ENCODE data around the gene PLCB4. TPM values are rescaled to one million over a fixed set of nuclear protein-coding genes. Genes with fewer than 3 reads are reported as not detected.

PLCB4 gene
- total RNA-seq, 1 donor from 2014 or later = 20.5 TPM

GRCh38 chr20:9156529-9157280, 87.8 kb downstream of the PLCB4 start:
- intact Hi-C loops (cut with DNase I) = no loop called here
- no peak for DNase-seq (ENCODE audit: low spot score)

- no peak for DNase-seq (ENCODE audit: low spot score)
- intact Hi-C loops (cut with DNase I) = loop anchor here (5.0 kb wide), 1 partner anchor 48 kb away; no protein-coding TSS in a partner anchor
Measured at GRCh38 chr20:9160331-9160730, 91.4 kb downstream of the PLCB4 start.

GRCh38 chr20:9160757-9161156, 91.9 kb downstream of the PLCB4 start:
- intact Hi-C loops (cut with DNase I) = loop anchor here (5.0 kb wide), 1 partner anchor 48 kb away; no protein-coding TSS in a partner anchor
- DNase-seq (ENCODE audit: low spot score) = no peak

GRCh38 chr20:9161311-9161710, 92.4 kb downstream of the PLCB4 start:
- DNase-seq (ENCODE audit: low spot score) = no peak
- intact Hi-C loops (cut with DNase I) = loop anchor here (5.0 kb wide), 1 partner anchor 49 kb away; no protein-coding TSS in a partner anchor

- DNase-seq (ENCODE audit: low spot score) = no peak
- intact Hi-C loops (cut with DNase I) = loop anchor here (5.0 kb wide), 1 partner anchor 51 kb away; no protein-coding TSS in a partner anchor
Measured at GRCh38 chr20:9163251-9163650, 94.4 kb downstream of the PLCB4 start.

- DNase-seq (ENCODE audit: low spot score) = no peak
- intact Hi-C loops (cut with DNase I) = loop anchor here (5.0 kb wide), 1 partner anchor 52 kb away; no protein-coding TSS in a partner anchor
Measured at GRCh38 chr20:9163995-9164394, 95.1 kb downstream of the PLCB4 start.

- intact Hi-C loops (cut with DNase I) = loop anchor here (5.0 kb wide), 1 partner anchor 98 kb away; the partner anchor contains the start of gene PLCB4
- no peak for DNase-seq (ENCODE audit: low spot score)
Measured at GRCh38 chr20:9165261-9165660, 96.4 kb downstream of the PLCB4 start.

- intact Hi-C loops (cut with DNase I) = loop anchor here (5.0 kb wide), 1 partner anchor 99 kb away; the partner anchor contains the start of gene PLCB4
- DNase-seq (ENCODE audit: low spot score) = no peak
Measured at GRCh38 chr20:9166153-9166780, 97.4 kb downstream of the PLCB4 start.

GRCh38 chr20:9169409-9169808, 100.5 kb downstream of the PLCB4 start:
- no peak for DNase-seq (ENCODE audit: low spot score)
- intact Hi-C loops (cut with DNase I) = loop anchor here (5.0 kb wide), 1 partner anchor 102 kb away; the partner anchor contains the start of gene PLCB4

- intact Hi-C loops (cut with DNase I) = loop anchor here (5.0 to 10.0 kb wide), 2 partner anchors 321 to 378 kb away; no protein-coding TSS in a partner anchor
- DNase-seq (ENCODE audit: low spot score) = no peak
Measured at GRCh38 chr20:9172851-9173250, 104.0 kb downstream of the PLCB4 start.

GRCh38 chr20:9177278-9177677, 108.4 kb downstream of the PLCB4 start:
- DNase-seq (ENCODE audit: low spot score) = no peak
- intact Hi-C loops (cut with DNase I) = loop anchor here (10.0 kb wide), 1 partner anchor 382 kb away; no protein-coding TSS in a partner anchor

GRCh38 chr20:9179193-9179802, 110.4 kb downstream of the PLCB4 start:
- intact Hi-C loops (cut with DNase I) = loop anchor here (10.0 kb wide), 1 partner anchor 384 kb away; no protein-coding TSS in a partner anchor
- no peak for DNase-seq (ENCODE audit: low spot score)

- intact Hi-C loops (cut with DNase I) = loop anchor here (10.0 kb wide), 1 partner anchor 385 kb away; no protein-coding TSS in a partner anchor
- DNase-seq (ENCODE audit: low spot score) = no peak
Measured at GRCh38 chr20:9179867-9180266, 111.0 kb downstream of the PLCB4 start.

GRCh38 chr20:9180481-9181257, 111.8 kb downstream of the PLCB4 start:
- intact Hi-C loops (cut with DNase I) = no loop called here
- DNase-seq (ENCODE audit: low spot score) = no peak

GRCh38 chr20:9185511-9185910, 116.6 kb downstream of the PLCB4 start:
- intact Hi-C loops (cut with DNase I) = no loop called here
- DNase-seq (ENCODE audit: low spot score) = no peak

GRCh38 chr20:9186396-9186795, 117.5 kb downstream of the PLCB4 start:
- DNase-seq (ENCODE audit: low spot score) = no peak
- intact Hi-C loops (cut with DNase I) = no loop called here

GRCh38 chr20:9195031-9195430, 126.1 kb downstream of the PLCB4 start:
- intact Hi-C loops (cut with DNase I) = no loop called here
- DNase-seq (ENCODE audit: low spot score) = no peak

- intact Hi-C loops (cut with DNase I) = no loop called here
Measured at GRCh38 chr20:9196110-9196509, 127.2 kb downstream of the PLCB4 start.

GRCh38 chr20:9198460-9198859, 129.6 kb downstream of the PLCB4 start:
- intact Hi-C loops (cut with DNase I) = no loop called here
- no peak for DNase-seq (ENCODE audit: low spot score)

More at GRCh38 chr20:9196110-9196509, 127.2 kb downstream of the PLCB4 start:
- DNase-seq (ENCODE audit: low spot score) = no peak
